A673 (cell line): ENCODE measurements around the gene FBLN5. TPM values are rescaled to one million over a fixed set of nuclear protein-coding genes. Genes with fewer than 3 reads are reported as not detected.

Experiments used
- BruUV-seq: library from RNA; stranded (reverse); fragments of 400-500 nt; replicated peaks from 2 replicates; lab custom pipeline; 2021; lab: Mats Ljungman, UMichigan
- CTCF ChIA-PET: fragments of 300-600 bp; sonication (Branson Sonifier 250); formaldehyde crosslinking; loops from one replicate; lab custom pipeline; 2022; ENCODE audit warnings: antibody characterized with exemption; lab: Charles Lee
- POLR2A ChIA-PET: fragments of 300-600 bp; sonication (Branson Sonifier 250); formaldehyde crosslinking; loops from one replicate; lab custom pipeline; 2022; ENCODE audit warnings: antibody characterized with exemption; ENCODE audit not compliant: low non-redundant PET; lab: Charles Lee
- DNase-seq: peaks from one replicate; pipeline ENCODE4 v3.0.0-alpha.2; 2015; ENCODE audit warnings: low spot score
- H3K27ac ChIP-seq: fragments of 200-600 bp; sonication (generic); 2 replicates; pipeline ENCODE4 v1.5.1; 2016; ENCODE audit warnings: mixed run types, low read depth, mild to moderate bottlenecking, mixed read lengths, antibody characterized with exemption, low read length; ENCODE audit not compliant: poor library complexity, severe bottlenecking
- H3K27me3 ChIP-seq: fragments of 200-600 bp; sonication (generic); replicated peaks from 2 replicates; pipeline ENCODE4 v1.6.1; 2017; ENCODE audit warnings: mixed run types, low read depth, mild to moderate bottlenecking, mixed read lengths, antibody characterized with exemption, low read length; ENCODE audit not compliant: insufficient read depth, poor library complexity
- H3K36me3 ChIP-seq: fragments of 200-600 bp; sonication (generic); 2 replicates; pipeline ENCODE4 v1.6.1; 2016; ENCODE audit warnings: mixed run types, mild to moderate bottlenecking, mixed read lengths, antibody characterized with exemption, low read length; ENCODE audit not compliant: insufficient read depth, poor library complexity, severe bottlenecking
- H3K4me1 ChIP-seq: fragments of 200-600 bp; sonication (generic); 2 replicates; pipeline ENCODE4 v1.6.1; 2017; ENCODE audit warnings: mixed run types, mild to moderate bottlenecking, mixed read lengths, antibody characterized with exemption, low read length; ENCODE audit not compliant: insufficient read depth, poor library complexity, severe bottlenecking
- H3K4me3 ChIP-seq: fragments of 200-600 bp; sonication (generic); 2 replicates; pipeline ENCODE4 v1.5.1; 2016; ENCODE audit warnings: low read depth, mixed run types, mild to moderate bottlenecking, mixed read lengths, low read length; ENCODE audit not compliant: poor library complexity, severe bottlenecking
- H3K9me3 ChIP-seq: fragments of 200-600 bp; sonication (generic); 2 replicates; pipeline ENCODE4 v1.6.1; 2016; ENCODE audit warnings: mixed run types, low read depth, mild to moderate bottlenecking, mixed read lengths, antibody characterized with exemption, low read length; ENCODE audit not compliant: poor library complexity, severe bottlenecking
- EZH2 ChIP-seq: fragments of 200-600 bp; sonication (generic); IDR thresholded peaks from 2 replicates; pipeline ENCODE4 v1.6.1; 2017; ENCODE audit warnings: borderline replicate concordance, low read depth, mild to moderate bottlenecking, mixed read lengths, antibody characterized with exemption, low read length; ENCODE audit not compliant: poor library complexity, severe bottlenecking
- intact Hi-C: fragments of 100-400 bp; cut with micrococcal nuclease; formaldehyde crosslinking; loops from one replicate; pipeline ENCODE4 v1.10.0; 2022; ENCODE audit not compliant: unreplicated experiment
- total RNA-seq: library from RNA; stranded (reverse); gene quantifications from 2 replicates; pipeline ENCODE4 v1.2.3, GENCODE V29; 2021
- TF ChIP-seq, protein P1 (sequence below): fragments of 300-800, 200-600 bp; sonication (generic); conservative IDR thresholded peaks from 2 replicates; pipeline ENCODE4 v1.5.1; 2017; ENCODE audit warnings: low read depth, mild to moderate bottlenecking, antibody characterized with exemption, low read length, moderate library complexity, mixed read lengths

Gene FBLN5
- total RNA-seq, 1 experiment from 2014 or later = 10.7 TPM

GRCh38 chr14:91834571-91834970 is 112.9 kb downstream of the FBLN5 start:
- Histone ChIP-seq H3K27me3 (peaks cover 91% of the 10 kb centered on the region), H3K27ac (no peak overlapping the region), H3K4me1 (peaks cover 6% of the 10 kb centered on the region), H3K4me3 (no peak overlapping the region), H3K36me3 (no peaks in the 10 kb centered on the region), H3K9me3 (no peaks in the 10 kb centered on the region)
- DNase-seq = no peak
- CTCF ChIA-PET = no interaction called here
- no TSS peak for BruUV-seq
- POLR2A ChIA-PET = interaction anchor here (0.7 kb wide), 1 partner anchor 65 kb away, joined by 3 read pairs; no protein-coding TSS in a partner anchor
- intact Hi-C loops = no loop called here
- TF ChIP-seq, protein P1, sequence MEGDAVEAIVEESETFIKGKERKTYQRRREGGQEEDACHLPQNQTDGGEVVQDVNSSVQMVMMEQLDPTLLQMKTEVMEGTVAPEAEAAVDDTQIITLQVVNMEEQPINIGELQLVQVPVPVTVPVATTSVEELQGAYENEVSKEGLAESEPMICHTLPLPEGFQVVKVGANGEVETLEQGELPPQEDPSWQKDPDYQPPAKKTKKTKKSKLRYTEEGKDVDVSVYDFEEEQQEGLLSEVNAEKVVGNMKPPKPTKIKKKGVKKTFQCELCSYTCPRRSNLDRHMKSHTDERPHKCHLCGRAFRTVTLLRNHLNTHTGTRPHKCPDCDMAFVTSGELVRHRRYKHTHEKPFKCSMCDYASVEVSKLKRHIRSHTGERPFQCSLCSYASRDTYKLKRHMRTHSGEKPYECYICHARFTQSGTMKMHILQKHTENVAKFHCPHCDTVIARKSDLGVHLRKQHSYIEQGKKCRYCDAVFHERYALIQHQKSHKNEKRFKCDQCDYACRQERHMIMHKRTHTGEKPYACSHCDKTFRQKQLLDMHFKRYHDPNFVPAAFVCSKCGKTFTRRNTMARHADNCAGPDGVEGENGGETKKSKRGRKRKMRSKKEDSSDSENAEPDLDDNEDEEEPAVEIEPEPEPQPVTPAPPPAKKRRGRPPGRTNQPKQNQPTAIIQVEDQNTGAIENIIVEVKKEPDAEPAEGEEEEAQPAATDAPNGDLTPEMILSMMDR = no peak
- no peak for TF ChIP-seq EZH2

- no peaks in the 10 kb centered on the region for H3K9me3 ChIP-seq
- no peaks in the 10 kb centered on the region for H3K4me1 ChIP-seq
- ChIA-PET CTCF (no interaction called here), POLR2A (no interaction called here)
- no peak overlapping the region for H3K27ac ChIP-seq
- no peaks in the 10 kb centered on the region for H3K36me3 ChIP-seq
- intact Hi-C loops = no loop called here
- BruUV-seq = no TSS peak
- no peak overlapping the region for H3K4me3 ChIP-seq
- peaks cover 93% of the 10 kb centered on the region for H3K27me3 ChIP-seq
- DNase-seq = no peak
- TF ChIP-seq, protein P1 = no peak
- TF ChIP-seq EZH2 = no peak
These were observed 116.2 kb downstream of the FBLN5 start for GRCh38 chr14:91831337-91831736.

- POLR2A ChIA-PET = no interaction called here
- no peak overlapping the region for H3K4me3 ChIP-seq
- H3K36me3 ChIP-seq = no peaks in the 10 kb centered on the region
- H3K9me3 ChIP-seq = no peaks in the 10 kb centered on the region
- H3K27ac ChIP-seq = no peak overlapping the region
- H3K4me1 ChIP-seq = no peaks in the 10 kb centered on the region
- TF ChIP-seq EZH2 = no peak
- TF ChIP-seq, protein P1 = no peak
- H3K27me3 ChIP-seq = peaks cover 89% of the 10 kb centered on the region
- intact Hi-C loops = no loop called here
- DNase-seq = no peak
- BruUV-seq = no TSS peak
- CTCF ChIA-PET = no interaction called here
These were observed 116.7 kb downstream of the FBLN5 start for GRCh38 chr14:91830777-91831176.
